Measurements from ENCODE around the gene EYS.

EYS gene

DNA sequence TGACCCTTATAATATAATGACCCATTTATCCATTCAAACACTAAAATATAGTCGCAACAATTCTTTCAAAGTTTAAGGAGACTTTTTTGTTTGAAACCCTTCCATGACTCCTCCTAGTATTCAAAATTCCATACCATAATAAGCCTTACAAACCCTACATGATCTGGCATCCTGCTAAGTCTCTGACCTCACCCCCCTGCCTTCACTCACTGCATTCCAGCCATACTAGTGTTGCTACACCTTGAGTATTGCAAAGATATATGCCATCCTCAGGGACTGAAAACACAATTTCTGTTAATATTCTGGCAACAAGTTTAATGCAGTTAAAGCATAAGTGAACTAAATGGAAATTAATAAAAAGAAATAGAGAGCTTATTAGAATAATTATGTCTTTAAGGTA is 168.4 kb downstream of the EYS start:
- TF ChIP-seq, protein P1, sequence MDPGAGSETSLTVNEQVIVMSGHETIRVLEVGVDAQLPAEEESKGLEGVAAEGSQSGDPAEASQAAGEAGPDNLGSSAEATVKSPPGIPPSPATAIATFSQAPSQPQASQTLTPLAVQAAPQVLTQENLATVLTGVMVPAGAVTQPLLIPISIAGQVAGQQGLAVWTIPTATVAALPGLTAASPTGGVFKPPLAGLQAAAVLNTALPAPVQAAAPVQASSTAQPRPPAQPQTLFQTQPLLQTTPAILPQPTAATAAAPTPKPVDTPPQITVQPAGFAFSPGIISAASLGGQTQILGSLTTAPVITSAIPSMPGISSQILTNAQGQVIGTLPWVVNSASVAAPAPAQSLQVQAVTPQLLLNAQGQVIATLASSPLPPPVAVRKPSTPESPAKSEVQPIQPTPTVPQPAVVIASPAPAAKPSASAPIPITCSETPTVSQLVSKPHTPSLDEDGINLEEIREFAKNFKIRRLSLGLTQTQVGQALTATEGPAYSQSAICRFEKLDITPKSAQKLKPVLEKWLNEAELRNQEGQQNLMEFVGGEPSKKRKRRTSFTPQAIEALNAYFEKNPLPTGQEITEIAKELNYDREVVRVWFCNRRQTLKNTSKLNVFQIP (CRISPR knock-in tag; IDR thresholded peaks at IDR 0.05; ENCODE audit: borderline replicate concordance, low read depth) = no peak
- TF ChIP-seq PPARA (CRISPR knock-in tag; IDR thresholded peaks at IDR 0.05; ENCODE audit: borderline replicate concordance) (no peak), TOX (CRISPR knock-in tag; IDR thresholded peaks at IDR 0.05; ENCODE audit: borderline replicate concordance) (no peak), ARNTL (CRISPR knock-in tag; IDR thresholded peaks at IDR 0.05; ENCODE audit: borderline replicate concordance, low read depth) (no peak), ISL1 (CRISPR knock-in tag; IDR thresholded peaks at IDR 0.05) (no peak), ZC3H10 (CRISPR knock-in tag; IDR thresholded peaks at IDR 0.05) (no peak), GLIS3 (CRISPR knock-in tag; IDR thresholded peaks at IDR 0.05) (no peak), ZNF70 (CRISPR knock-in tag; IDR thresholded peaks at IDR 0.05) (no peak), ZNF565 (CRISPR knock-in tag; conservative IDR thresholded peaks at IDR 0.05; ENCODE audit: low read depth) (no peak), RARB (CRISPR knock-in tag; IDR thresholded peaks at IDR 0.05) (no peak), ESRRG (CRISPR knock-in tag; IDR thresholded peaks at IDR 0.05) (no peak), CSDC2 (CRISPR knock-in tag; IDR thresholded peaks at IDR 0.05) (no peak), ZFP30 (CRISPR knock-in tag; IDR thresholded peaks at IDR 0.05) (no peak), SNAI2 (CRISPR knock-in tag; IDR thresholded peaks at IDR 0.05) (no peak)
- TF ChIP-seq, protein P2, sequence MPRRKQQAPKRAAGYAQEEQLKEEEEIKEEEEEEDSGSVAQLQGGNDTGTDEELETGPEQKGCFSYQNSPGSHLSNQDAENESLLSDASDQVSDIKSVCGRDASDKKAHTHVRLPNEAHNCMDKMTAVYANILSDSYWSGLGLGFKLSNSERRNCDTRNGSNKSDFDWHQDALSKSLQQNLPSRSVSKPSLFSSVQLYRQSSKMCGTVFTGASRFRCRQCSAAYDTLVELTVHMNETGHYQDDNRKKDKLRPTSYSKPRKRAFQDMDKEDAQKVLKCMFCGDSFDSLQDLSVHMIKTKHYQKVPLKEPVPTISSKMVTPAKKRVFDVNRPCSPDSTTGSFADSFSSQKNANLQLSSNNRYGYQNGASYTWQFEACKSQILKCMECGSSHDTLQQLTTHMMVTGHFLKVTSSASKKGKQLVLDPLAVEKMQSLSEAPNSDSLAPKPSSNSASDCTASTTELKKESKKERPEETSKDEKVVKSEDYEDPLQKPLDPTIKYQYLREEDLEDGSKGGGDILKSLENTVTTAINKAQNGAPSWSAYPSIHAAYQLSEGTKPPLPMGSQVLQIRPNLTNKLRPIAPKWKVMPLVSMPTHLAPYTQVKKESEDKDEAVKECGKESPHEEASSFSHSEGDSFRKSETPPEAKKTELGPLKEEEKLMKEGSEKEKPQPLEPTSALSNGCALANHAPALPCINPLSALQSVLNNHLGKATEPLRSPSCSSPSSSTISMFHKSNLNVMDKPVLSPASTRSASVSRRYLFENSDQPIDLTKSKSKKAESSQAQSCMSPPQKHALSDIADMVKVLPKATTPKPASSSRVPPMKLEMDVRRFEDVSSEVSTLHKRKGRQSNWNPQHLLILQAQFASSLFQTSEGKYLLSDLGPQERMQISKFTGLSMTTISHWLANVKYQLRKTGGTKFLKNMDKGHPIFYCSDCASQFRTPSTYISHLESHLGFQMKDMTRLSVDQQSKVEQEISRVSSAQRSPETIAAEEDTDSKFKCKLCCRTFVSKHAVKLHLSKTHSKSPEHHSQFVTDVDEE (CRISPR knock-in tag; IDR thresholded peaks at IDR 0.05) = no peak
- TF ChIP-seq, protein P3, sequence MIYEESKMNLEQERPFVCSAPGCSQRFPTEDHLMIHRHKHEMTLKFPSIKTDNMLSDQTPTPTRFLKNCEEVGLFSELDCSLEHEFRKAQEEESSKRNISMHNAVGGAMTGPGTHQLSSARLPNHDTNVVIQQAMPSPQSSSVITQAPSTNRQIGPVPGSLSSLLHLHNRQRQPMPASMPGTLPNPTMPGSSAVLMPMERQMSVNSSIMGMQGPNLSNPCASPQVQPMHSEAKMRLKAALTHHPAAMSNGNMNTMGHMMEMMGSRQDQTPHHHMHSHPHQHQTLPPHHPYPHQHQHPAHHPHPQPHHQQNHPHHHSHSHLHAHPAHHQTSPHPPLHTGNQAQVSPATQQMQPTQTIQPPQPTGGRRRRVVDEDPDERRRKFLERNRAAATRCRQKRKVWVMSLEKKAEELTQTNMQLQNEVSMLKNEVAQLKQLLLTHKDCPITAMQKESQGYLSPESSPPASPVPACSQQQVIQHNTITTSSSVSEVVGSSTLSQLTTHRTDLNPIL (CRISPR knock-in tag; IDR thresholded peaks at IDR 0.05; ENCODE audit: low read depth) = no peak
- ATAC-seq = no peak

DNA sequence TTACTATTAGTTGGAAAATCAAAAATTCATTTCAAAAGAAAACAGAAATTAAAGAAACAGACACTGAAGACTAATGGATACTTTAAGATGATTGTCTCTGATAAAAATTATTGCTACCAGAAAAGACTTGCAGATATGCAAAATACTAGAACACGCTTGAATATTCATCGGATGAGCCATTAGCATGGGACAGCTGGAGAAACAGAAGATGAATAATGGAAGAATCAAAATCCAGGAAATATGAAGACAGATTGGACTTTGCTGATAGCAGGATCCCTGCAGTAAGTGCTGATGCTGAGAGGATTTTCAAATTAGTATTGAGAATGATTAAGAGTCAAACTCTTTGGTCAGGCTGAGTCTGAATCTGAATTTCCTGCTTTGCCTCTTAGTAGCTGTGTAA is 169.4 kb downstream of the EYS start:
- no peak for TF ChIP-seq SNAI2 (CRISPR knock-in tag; IDR thresholded peaks at IDR 0.05)
- no peak for TF ChIP-seq ZFP3 (CRISPR knock-in tag; IDR thresholded peaks at IDR 0.05)
- no peak for TF ChIP-seq ZFP30 (CRISPR knock-in tag; IDR thresholded peaks at IDR 0.05)
- ATAC-seq = no peak

DNA sequence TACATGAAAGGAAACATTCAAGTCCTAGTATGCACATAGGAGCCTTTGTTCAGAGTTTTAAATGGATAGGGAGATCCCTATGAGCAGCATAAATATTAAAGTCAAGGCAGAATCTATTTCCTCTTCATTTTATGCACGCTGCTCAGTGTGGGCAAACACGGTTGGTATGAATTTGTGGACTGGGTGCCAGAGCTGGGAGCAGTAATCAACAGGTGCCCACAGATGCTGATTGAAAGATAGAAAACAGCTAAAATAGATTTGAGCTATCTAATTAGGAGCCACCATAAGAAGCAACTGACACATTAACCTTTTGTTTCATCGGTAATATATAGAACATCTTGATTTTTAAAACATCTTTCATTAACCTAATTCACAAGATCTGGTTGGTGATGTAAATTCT is 175.5 kb downstream of the EYS start:
- TF ChIP-seq ZNF565 (CRISPR knock-in tag; conservative IDR thresholded peaks at IDR 0.05; ENCODE audit: low read depth) = no peak
- no peak for TF ChIP-seq CSDC2 (CRISPR knock-in tag; IDR thresholded peaks at IDR 0.05)
- TF ChIP-seq ZFP3 (CRISPR knock-in tag; IDR thresholded peaks at IDR 0.05) = no peak
- no peak for ATAC-seq

DNA sequence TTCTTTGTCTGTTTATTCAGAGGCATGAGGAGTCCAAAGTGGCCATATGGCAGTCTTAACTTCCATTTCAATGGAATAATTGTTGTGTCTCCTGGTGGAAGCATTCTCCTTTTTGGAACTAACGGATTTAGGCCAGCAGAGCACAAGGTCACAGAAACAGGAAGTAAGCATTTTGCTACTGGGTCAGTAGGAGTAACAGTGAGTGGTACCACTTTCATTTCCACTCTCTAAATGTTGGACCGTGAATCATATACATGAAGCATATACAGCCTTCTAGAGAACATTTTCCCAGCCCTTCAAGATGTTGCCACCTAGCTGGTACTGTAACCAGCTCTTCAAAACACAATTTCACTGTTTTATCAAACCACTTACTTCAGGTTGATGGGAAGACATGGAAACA is 182.8 kb downstream of the EYS start:
- ATAC-seq = no peak
- TF ChIP-seq TOX (CRISPR knock-in tag; IDR thresholded peaks at IDR 0.05; ENCODE audit: borderline replicate concordance) (no peak), ZNF70 (CRISPR knock-in tag; IDR thresholded peaks at IDR 0.05) (no peak), ZFP3 (CRISPR knock-in tag; IDR thresholded peaks at IDR 0.05) (no peak), TCF4 (CRISPR knock-in tag; IDR thresholded peaks at IDR 0.05; ENCODE audit: borderline replicate concordance) (no peak), ZFP30 (CRISPR knock-in tag; IDR thresholded peaks at IDR 0.05) (no peak), OSR1 (CRISPR knock-in tag; IDR thresholded peaks at IDR 0.05) (no peak), ZNF8 (CRISPR knock-in tag; IDR thresholded peaks at IDR 0.05) (no peak)
- TF ChIP-seq, protein P1 (CRISPR knock-in tag; IDR thresholded peaks at IDR 0.05; ENCODE audit: borderline replicate concordance, low read depth) = no peak
- TF ChIP-seq, protein P2 (CRISPR knock-in tag; IDR thresholded peaks at IDR 0.05) = no peak

All from SK-N-SH treated with all-trans-retinoic acid at 6 μM for 48 hours (cell line).